GOT3 (cell line): ENCODE measurements around the gene CD300LB.
"Not testable (repeated sequence)": the region's sequence is repeated elsewhere in the genome, so short reads cannot be mapped to it uniquely, and the experiment has no call there.

ENCODE experiments used
- DNase-seq: peaks from one replicate; lab custom pipeline; 2025; ENCODE audit warnings: mixed read lengths; lab: John Stamatoyannopoulos, UW

Gene CD300LB

GRCh38 chr17:74491626-74492025 lies 39.6 kb downstream of the CD300LB start:
- DNase-seq, result no peak

GRCh38 chr17:74490716-74491115 lies 40.6 kb downstream of the CD300LB start:
- no peak for DNase-seq

- not testable (repeated sequence) for DNase-seq
Measured at GRCh38 chr17:74488276-74488675, 43.0 kb downstream of the CD300LB start.

DNA sequence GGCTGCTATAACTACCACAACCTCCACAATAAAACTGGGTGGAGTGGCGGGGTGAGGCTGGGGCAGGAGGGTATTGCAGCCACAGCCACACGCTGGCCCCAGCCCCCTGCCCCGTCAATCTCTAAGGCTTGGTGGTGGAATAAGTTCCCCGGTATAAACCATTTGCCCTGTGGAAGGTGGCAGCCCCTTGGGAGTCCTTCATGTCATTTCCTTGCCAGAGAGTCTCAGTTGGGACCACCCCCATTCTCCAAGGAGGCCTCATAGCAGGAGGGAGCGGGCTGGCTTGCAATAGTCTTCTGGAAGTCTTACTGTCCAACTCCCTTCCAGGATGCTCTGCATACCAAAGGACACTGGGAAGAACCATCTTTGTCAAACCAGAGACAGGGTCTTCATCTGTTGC lies 45.4 kb downstream of the CD300LB start:
- DNase-seq, result no peak

DNA sequence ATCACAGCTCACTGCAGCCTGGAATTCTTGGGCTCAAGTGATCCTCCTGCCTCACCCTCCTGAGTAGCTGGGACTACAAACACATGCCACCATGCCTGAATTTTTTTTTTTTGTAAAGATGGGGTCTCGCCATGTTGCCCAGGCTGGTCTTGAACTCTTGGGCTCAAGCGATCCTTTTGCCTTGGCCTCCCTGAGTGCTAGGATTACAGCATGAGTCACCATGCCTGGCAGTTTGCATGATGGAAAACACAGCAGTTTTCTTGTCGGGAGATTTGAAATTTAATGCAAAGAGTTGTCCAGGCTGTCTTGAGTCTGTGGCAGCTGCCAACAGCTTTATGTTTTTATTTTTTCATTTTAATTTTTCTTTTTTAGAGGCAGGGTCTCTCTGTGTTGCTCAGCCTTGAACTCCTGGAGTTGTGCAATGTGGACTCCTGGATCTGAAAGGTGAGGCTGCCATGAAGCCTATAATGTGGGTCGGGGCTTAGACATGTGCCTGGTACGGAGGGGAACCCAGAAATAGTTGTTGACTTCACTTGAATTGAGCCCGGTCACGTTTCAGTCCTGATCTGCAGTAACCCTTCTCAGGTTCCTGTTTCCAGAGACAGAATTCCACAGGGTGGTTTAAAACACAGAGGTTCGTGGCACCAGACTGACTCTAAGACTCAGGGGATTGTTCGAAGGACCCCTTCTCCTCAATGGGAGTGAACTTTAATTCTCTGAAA lies 46.1 kb downstream of the CD300LB start:
- DNase-seq, result no peak

GRCh38 chr17:74484066-74484465 lies 47.2 kb downstream of the CD300LB start:
- DNase-seq, result no peak

- DNase-seq, result no peak
Measured at GRCh38 chr17:74481621-74482020, 49.7 kb downstream of the CD300LB start.

- no peak for DNase-seq
Measured at GRCh38 chr17:74480290-74480689, 51.0 kb downstream of the CD300LB start.

DNA sequence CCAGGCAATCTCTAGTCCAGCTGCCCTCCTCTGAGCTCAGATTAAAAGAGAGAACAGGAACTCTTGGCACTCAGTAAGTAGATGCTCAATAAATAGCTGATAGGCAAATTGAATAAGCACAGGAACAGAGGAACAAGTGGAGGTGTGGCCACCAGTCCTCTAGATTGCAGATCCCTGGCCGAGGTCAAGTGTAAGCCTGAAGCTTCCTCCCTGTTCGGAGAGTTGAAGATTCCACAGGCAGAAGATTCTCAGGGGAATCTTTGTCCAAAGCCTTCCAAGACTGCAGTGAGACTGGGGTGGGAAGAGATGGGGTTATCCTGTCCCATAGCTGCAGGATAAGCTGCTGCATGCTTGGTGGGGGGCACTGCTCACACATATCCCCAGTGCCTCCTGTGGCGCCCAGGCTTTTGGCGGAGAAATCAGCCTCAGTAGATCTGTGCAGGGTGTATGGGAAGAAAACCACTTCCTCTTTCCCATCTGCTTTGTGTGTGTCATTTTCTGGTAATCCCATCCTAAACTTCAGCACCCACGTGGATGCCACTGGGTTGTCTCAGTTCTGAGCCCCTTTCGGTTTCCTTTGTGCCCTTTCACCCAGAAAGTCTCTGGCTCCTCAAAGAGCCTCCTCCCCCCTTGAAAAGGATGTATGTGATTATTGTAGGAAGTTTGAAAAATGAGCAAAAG lies 52.7 kb downstream of the CD300LB start:
- no peak for DNase-seq

DNA sequence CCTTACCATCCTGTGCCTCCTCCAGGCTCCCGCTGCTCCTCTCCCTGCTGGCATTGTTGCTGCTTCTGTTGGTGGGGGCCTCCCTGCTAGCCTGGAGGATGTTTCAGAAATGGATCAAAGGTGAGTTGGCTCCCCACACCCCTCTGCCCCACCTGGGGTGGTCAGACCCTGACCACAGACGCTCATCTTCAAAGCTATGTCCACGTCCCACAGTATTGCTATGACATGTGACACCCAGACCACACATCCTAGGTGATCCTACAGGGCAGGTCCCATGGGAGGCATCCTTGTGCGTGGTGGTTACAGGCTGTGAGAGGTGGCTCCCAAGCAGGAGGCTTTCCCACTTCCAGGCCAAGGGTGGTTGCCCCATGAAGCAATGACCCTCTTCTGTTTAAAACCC lies 53.9 kb downstream of the CD300LB start:
- no peak for DNase-seq

DNA sequence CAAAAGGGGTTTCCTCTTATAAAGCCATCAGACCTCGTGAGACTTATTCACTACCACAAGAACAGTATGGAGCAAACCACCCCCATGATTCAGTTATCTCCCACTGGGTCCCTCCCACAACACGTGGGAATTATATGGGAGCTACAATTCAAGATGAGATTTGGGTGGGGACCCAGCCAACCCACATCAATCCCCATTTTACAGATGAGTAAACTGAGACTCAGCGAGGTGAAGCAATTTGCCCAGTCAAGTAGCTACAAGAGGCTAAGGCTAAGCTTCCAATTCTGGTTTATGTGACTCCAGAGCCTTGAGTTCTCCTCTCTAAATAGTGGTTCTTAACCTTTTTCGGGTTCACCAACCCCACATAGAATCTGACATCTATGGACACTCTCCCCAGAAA lies 56.1 kb downstream of the CD300LB start:
- DNase-seq, result no peak

GRCh38 chr17:74474043-74474792 lies 57.1 kb downstream of the CD300LB start:
- DNase-seq, result no peak

DNA sequence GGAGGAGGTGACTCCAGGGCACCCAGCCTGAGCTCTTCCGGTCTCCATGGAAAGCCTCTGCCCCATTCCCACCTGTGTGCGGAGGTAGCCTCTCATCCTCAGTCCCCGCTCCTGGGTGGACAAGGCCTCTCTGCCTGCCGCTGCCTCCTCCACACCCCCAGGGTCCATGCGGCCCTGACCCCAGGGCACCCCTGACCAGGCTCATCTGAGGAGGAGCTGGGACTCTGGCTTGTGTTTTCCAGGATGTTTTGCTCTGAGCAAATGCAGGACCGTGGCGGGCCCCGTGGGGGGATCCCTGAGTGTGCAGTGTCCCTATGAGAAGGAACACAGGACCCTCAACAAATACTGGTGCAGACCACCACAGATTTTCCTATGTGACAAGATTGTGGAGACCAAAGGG lies 58.0 kb downstream of the CD300LB start:
- no peak for DNase-seq

GRCh38 chr17:74472890-74473289 lies 58.4 kb downstream of the CD300LB start:
- no peak for DNase-seq

DNA sequence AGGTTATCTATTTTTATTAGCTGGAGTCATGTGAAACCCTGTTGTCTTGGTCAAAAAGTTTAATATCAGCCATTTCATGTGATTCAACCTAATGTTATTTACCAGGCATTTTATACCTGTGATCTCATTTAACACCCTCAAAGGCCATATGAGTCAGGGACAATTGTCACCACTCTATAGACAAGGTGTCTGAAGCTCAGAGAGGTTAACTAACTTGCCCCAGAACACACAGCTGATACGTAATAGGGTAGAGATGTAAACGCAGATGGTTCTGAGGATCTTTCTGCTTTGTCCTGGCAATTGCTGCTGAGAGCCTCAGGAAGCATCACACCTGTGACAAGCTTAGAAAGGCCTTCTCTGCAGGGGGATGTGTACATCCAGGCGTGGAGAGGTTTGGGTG lies 59.9 kb downstream of the CD300LB start:
- no peak for DNase-seq
